GM10266 (cell line): ENCODE results near the gene SDK1.

Source experiments
- DNase-seq: peaks from one replicate; pipeline ENCODE4 v3.0.0; 2012; ENCODE audit errors: extremely low spot score
- TF ChIP-seq, protein P1 (sequence below): IDR thresholded peaks from 2 replicates; pipeline ENCODE4 v1.5.1; 2012; ENCODE audit warnings: mild to moderate bottlenecking, low read depth; ENCODE audit not compliant: control insufficient read depth, insufficient read depth; ENCODE audit errors: missing control alignments

SDK1 gene

GRCh38 chr7:4177001-4177400 lies 875.9 kb downstream of the SDK1 start:
- TF ChIP-seq, protein P1, sequence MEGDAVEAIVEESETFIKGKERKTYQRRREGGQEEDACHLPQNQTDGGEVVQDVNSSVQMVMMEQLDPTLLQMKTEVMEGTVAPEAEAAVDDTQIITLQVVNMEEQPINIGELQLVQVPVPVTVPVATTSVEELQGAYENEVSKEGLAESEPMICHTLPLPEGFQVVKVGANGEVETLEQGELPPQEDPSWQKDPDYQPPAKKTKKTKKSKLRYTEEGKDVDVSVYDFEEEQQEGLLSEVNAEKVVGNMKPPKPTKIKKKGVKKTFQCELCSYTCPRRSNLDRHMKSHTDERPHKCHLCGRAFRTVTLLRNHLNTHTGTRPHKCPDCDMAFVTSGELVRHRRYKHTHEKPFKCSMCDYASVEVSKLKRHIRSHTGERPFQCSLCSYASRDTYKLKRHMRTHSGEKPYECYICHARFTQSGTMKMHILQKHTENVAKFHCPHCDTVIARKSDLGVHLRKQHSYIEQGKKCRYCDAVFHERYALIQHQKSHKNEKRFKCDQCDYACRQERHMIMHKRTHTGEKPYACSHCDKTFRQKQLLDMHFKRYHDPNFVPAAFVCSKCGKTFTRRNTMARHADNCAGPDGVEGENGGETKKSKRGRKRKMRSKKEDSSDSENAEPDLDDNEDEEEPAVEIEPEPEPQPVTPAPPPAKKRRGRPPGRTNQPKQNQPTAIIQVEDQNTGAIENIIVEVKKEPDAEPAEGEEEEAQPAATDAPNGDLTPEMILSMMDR, result no peak
- DNase-seq, result no peak

GRCh38 chr7:4178416-4178815 lies 877.4 kb downstream of the SDK1 start:
- TF ChIP-seq, protein P1, result no peak
- DNase-seq, result no peak

DNA sequence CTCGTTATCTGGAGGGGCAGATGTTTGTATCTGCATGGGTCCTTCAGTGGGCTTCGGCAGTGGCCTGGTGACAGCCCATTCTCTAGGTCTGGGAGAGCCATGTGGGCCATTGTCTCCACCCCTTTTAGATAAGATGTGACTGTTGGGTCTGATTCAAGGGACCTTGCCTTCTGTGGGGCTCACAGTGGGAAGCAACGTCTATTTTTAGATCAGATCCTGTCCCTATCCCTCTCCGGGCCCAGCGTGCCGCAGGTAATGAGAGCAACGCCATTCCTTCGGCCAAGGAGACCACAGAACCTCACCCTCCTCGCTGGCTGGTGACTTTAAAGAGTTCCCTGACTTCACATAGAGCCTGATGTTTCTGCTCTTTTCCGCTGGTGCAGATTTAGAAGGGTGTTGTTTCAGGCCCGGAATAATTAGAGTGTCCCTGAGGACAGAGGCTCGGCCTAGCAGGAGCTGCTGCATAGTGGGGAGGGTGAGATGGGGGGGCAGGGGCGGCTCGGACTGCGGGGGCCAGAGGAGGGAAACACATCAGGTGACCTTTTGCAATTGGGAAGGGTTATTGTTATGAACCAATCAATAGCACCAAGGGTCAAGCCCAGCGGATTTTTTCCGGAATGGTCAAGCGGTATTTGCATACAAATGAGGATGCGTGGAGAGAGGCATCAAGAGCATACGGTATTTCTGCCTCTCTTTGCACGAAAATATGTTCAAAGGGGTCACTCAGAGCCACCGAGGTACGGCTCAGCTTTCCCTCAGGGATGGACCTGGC lies 878.0 kb downstream of the SDK1 start:
- TF ChIP-seq, protein P1, result no peak
- no peak for DNase-seq

GRCh38 chr7:4179688-4180380 lies 878.8 kb downstream of the SDK1 start:
- TF ChIP-seq, protein P1, result no peak
- DNase-seq, result no peak

- TF ChIP-seq, protein P1, result no peak
- DNase-seq, result no peak
Observed at GRCh38 chr7:4181446-4181845, 880.4 kb downstream of the SDK1 start.

DNA sequence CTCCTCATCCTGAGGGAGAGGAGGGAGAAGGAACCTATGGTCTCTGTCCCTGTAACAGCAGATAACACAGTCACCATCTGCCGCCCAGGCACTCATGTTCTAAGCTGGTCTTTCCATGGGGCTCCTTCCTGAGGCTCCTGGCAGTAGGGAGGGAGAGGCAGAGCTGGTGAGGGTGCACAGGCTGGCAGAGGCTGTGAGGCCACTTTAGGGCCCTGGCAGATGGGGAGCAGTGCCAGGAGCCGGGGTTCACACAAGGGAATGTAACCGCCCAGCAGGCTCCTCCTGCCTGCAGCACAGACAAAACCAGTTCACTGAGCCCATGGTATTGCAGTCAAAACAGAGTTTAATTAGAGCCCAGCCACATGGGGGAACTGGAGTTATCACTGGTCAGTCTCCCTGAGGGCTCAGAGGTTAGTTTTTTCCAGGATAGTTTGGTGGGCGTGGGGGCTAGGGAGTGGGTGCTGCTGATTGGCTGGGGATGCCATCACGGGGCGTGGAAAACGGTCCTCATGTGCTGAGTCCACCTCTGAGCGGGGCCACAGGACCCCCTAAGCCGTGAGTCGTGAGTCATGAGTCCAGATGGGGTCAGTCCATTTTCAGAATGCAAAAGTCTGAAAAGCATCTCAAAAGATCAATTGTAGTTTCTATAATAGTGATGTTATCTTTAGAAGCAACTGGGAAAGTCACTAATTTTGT lies 881.7 kb downstream of the SDK1 start:
- TF ChIP-seq, protein P1, result no peak

More for the DNA sequence above, 881.7 kb downstream of the SDK1 start:
- DNase-seq, result no peak
